ENCODE measurements around the gene DNASE2B.

DNA sequence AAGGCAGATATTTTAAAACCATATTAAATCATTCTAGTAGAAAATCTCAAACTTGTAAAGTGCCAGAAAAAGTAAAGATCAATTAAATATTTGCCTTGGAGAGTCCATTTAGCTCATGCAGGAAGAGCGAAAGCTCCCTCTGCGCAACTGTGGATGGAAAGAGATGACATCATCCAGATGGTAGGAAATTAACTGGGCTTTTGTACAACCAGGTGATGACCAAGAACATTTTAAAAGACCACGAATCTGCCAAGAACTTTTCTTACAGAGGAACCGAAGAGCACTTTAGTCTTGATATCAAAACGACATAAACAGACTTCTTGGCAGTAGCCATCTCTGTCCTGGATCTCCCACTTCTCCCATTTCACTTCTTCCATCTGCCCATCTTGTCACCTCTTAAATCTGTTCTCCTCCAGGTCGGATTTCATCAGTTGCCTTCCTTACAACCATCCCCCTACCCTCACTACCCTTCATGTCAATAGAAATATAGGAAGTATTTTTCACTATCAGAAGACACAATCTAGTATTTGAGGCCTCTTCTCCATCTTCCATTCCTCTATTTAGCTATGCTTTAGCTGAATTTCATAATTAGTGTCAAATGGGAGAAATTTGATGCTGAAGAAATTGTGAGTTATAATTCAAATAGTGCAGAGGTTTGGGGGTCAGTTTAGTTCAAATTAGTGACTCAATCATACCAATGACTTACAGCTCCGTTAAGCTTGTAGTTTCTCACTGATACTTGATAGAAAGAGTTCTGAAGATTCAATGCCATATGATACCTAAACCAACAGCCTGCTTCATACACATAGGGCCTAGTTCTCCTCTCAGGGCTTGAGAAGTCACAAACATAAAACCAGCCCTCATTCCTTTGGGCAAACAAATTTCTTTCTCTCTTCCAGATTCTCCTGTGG lies 22.0 kb upstream of the DNASE2B start:
- no peak for TF ChIP-seq JUN (IDR thresholded peaks at IDR 0.05)
- TF ChIP-seq, protein P1, sequence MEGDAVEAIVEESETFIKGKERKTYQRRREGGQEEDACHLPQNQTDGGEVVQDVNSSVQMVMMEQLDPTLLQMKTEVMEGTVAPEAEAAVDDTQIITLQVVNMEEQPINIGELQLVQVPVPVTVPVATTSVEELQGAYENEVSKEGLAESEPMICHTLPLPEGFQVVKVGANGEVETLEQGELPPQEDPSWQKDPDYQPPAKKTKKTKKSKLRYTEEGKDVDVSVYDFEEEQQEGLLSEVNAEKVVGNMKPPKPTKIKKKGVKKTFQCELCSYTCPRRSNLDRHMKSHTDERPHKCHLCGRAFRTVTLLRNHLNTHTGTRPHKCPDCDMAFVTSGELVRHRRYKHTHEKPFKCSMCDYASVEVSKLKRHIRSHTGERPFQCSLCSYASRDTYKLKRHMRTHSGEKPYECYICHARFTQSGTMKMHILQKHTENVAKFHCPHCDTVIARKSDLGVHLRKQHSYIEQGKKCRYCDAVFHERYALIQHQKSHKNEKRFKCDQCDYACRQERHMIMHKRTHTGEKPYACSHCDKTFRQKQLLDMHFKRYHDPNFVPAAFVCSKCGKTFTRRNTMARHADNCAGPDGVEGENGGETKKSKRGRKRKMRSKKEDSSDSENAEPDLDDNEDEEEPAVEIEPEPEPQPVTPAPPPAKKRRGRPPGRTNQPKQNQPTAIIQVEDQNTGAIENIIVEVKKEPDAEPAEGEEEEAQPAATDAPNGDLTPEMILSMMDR (IDR thresholded peaks at IDR 0.05): no peak
- no peak for TF ChIP-seq MAFK (IDR thresholded peaks at IDR 0.05; ENCODE audit: partially characterized antibody)
- no peak for TF ChIP-seq ESRRA (IDR thresholded peaks at IDR 0.05; ENCODE audit: borderline replicate concordance, low read length)
- no peak for TF ChIP-seq FOSB (CRISPR knock-in tag; IDR thresholded peaks at IDR 0.05)
- no peak for TF ChIP-seq RCOR1 (IDR thresholded peaks at IDR 0.05; ENCODE audit: low read depth, low read length)
- TF ChIP-seq RAD21 (conservative IDR thresholded peaks at IDR 0.05 in 1 of 2, IDR thresholded peaks at IDR 0.05 in 1 of 2): no peak
- no peak for TF ChIP-seq CBX2 (IDR thresholded peaks at IDR 0.05; ENCODE audit: borderline replicate concordance, low read depth)
- TF ChIP-seq JUNB (IDR thresholded peaks at IDR 0.05): no peak

Measured in A549 (cell line).